GM12892 (cell line): Measurements from ENCODE around the gene CEP112.

Experiments used
- POLR2A ChIP-seq: IDR thresholded peaks from 2 replicates; pipeline ENCODE4 v1.6.1; 2011; ENCODE audit warnings: low read depth, low read length, control low read depth
- POLR2AphosphoS5 ChIP-seq: IDR thresholded peaks from 2 replicates; pipeline ENCODE4 v1.6.1; 2011; ENCODE audit warnings: low read depth, low read length, control low read depth
- TAF1 ChIP-seq: IDR thresholded peaks from 2 replicates; pipeline ENCODE4 v1.6.1; 2011; ENCODE audit warnings: low read depth, mild to moderate bottlenecking, control low read depth, low read length, borderline replicate concordance

DNA sequence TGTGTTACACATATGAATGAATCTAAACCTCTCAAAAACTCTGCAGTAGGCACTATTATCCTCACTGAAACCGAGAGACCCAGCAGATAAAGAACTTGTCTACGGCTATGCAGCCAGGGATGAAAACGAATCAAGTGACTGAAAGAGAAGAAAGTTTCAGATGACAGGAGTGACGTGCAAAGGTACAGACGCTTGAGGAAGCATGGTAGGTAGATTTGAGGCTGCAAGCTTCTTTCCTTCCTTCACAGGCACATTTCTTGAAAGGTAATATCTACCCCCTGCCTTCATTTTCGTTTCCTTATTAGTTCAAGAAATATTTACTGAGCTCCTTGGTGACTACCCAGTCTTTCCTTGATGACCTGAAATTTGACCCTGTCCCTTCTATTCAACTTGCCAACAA, 418.9 kb downstream of the CEP112 start:
- TF ChIP-seq POLR2AphosphoS5 (no peak), POLR2A (no peak), TAF1 (no peak)
